SU-DHL-6 (cell line): ENCODE measurements around the gene MYBBP1A.

Source experiments
- H2AFZ ChIP-seq: fragments of 200-600 bp; sonication (generic); 2 replicates; pipeline ENCODE4 v1.6.1; 2014; ENCODE audit warnings: low read depth, mild to moderate bottlenecking, moderate library complexity, mixed read lengths, antibody characterized with exemption, low read length; ENCODE audit not compliant: severe bottlenecking
- H3F3A ChIP-seq: fragments of 200-600 bp; shearing (Covaris generic); 2 replicates; pipeline ENCODE4 v1.6.0; 2016; ENCODE audit warnings: antibody characterized with exemption, mild to moderate bottlenecking; ENCODE audit not compliant: insufficient read depth
- H3K27ac ChIP-seq: fragments of 200-600 bp; sonication (generic); 2 replicates; pipeline ENCODE4 v1.5.1; 2016; ENCODE audit warnings: low read depth, mild to moderate bottlenecking, low read length, moderate library complexity, mixed read lengths
- H3K27me3 ChIP-seq: fragments of 200-600 bp; sonication (generic), shearing (Covaris generic); 2 replicates; pipeline ENCODE4 v1.6.0; 2014; ENCODE audit warnings: mild to moderate bottlenecking, low read length
- H3K36me3 ChIP-seq: fragments of 200-600 bp; sonication (generic); 2 replicates; pipeline ENCODE4 v1.6.1; 2014; ENCODE audit warnings: mild to moderate bottlenecking, low read length, mixed read lengths
- H3K4me2 ChIP-seq: fragments of 300-600, 200-600 bp; shearing (Covaris generic), sonication (generic); 2 replicates; pipeline ENCODE4 v1.6.0; 2014; ENCODE audit warnings: low read length, low read depth, mild to moderate bottlenecking; ENCODE audit not compliant: poor library complexity, severe bottlenecking
- H3K4me3 ChIP-seq: fragments of 200-600 bp; sonication (generic); 2 replicates; pipeline ENCODE4 v1.5.1; 2014; ENCODE audit warnings: antibody characterized with exemption, low read length, mild to moderate bottlenecking, mixed read lengths; ENCODE audit not compliant: insufficient read depth, poor library complexity, severe bottlenecking
- H3K79me2 ChIP-seq: fragments of 200-600 bp; sonication (generic); 2 replicates; pipeline ENCODE4 v1.6.1; 2014; ENCODE audit warnings: mild to moderate bottlenecking, low read length, moderate library complexity; ENCODE audit not compliant: insufficient read depth
- H3K9ac ChIP-seq: fragments of 200-600 bp; sonication (generic); 2 replicates; pipeline ENCODE4 v1.7.0; 2014; ENCODE audit warnings: mild to moderate bottlenecking, low read length
- H3K9me2 ChIP-seq: fragments of 200-600 bp; sonication (generic); replicated peaks from 2 replicates; pipeline ENCODE4 v1.6.1; 2014; ENCODE audit warnings: low read length; ENCODE audit not compliant: insufficient read depth
- H3K9me3 ChIP-seq: fragments of 200-600 bp; sonication (generic); 2 replicates; pipeline ENCODE4 v1.6.1; 2014; ENCODE audit warnings: low read length, mixed read lengths; ENCODE audit not compliant: insufficient read depth
- H4K20me1 ChIP-seq: fragments of 200-600 bp; sonication (generic); 2 replicates; pipeline ENCODE4 v1.6.1; 2014; ENCODE audit warnings: low read depth, mild to moderate bottlenecking, antibody characterized with exemption, low read length, moderate library complexity, mixed read lengths
- CTCF ChIP-seq: fragments of 200-600 bp; sonication (generic); IDR thresholded peaks from one replicate; pipeline ENCODE4 v1.5.1; 2017; ENCODE audit warnings: antibody characterized with exemption, mild to moderate bottlenecking, low read length, moderate library complexity; ENCODE audit not compliant: insufficient read depth, poor library complexity, severe bottlenecking
- EZH2phosphoT487 ChIP-seq: fragments of 200-600 bp; sonication (generic), shearing (Covaris generic); conservative IDR thresholded peaks from 2 replicates; pipeline ENCODE4 v1.6.1; 2018; ENCODE audit warnings: mild to moderate bottlenecking, antibody characterized with exemption, low read length, moderate library complexity, mixed read lengths

Gene MYBBP1A

DNA sequence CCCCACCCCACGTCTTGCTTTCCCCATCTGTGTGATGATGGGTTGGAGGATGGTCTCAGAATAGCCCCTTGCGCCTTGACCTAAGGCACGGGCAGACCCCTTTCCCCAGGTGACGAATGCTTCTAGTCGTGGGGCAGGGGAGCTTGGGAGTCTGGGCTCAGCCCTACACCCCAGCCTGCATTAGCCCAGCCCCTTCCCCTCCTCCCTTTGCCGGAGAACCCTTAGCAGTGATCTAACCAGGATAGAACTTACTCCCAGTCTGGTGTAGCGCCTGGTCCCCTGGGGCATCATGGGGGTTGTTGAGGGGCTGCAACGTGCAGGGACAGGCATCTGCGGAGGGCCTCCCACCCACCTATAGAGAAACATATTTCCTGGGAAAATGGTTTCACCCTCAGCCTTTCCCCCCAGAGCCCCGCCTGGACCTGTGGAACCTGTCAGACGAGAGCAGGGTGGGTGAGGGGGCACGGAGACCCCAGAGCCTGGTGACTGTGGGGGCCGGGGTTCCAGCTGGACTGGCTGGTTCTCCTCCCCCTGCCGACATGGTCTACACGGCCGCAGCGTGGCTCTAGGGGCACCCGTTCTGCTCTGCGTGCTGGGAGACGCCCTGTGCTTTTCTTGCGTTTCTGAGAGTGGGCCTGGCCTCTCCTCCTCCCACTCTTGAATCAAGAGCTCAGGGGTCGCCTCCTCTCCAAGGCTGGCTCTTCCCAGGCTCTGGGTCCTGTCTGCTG is 33.9 kb upstream of the MYBBP1A start:
- Histone ChIP-seq H3K27ac (no peak overlapping the region), H3K27me3 (no peaks in the 10 kb centered on the region), H2AFZ (no peak overlapping the region), H3K4me2 (no peak overlapping the region), H4K20me1 (no peaks in the 10 kb centered on the region), H3K9me2 (no peaks in the 10 kb centered on the region), H3K9ac (no peak overlapping the region), H3K36me3 (no peaks in the 10 kb centered on the region), H3F3A (no peaks in the 10 kb centered on the region), H3K9me3 (no peaks in the 10 kb centered on the region), H3K79me2 (no peaks in the 10 kb centered on the region), H3K4me3 (no peak overlapping the region)
- no peak for TF ChIP-seq EZH2phosphoT487
- no peak for TF ChIP-seq CTCF

DNA sequence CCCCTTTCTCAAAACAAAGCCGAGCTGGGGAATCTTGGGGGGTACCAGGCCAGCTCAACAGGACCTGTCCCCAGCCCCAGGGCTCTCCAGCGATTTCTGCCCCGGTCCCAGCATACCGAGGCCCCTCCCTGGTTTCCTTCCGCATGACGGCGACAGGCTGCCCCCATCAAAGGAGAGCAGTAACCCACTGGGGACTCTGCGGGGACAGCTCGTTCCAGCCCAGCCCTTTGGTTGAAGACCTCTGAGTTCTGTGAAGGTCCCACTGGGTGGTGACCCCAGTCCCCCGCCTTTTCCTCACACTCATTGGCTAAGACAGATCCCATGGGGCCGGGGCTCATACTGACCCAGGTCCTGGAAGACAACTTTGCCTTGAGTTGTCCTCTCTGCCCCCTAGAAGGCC is 33.2 kb upstream of the MYBBP1A start:
- Histone ChIP-seq H3K4me3 (no peak overlapping the region), H3K27me3 (no peaks in the 10 kb centered on the region), H4K20me1 (no peaks in the 10 kb centered on the region), H3F3A (no peaks in the 10 kb centered on the region), H3K79me2 (no peaks in the 10 kb centered on the region), H3K9me2 (no peaks in the 10 kb centered on the region), H3K9ac (no peak overlapping the region), H3K36me3 (no peaks in the 10 kb centered on the region), H2AFZ (no peak overlapping the region), H3K4me2 (no peak overlapping the region), H3K9me3 (no peaks in the 10 kb centered on the region), H3K27ac (no peak overlapping the region)
- TF ChIP-seq EZH2phosphoT487 (no peak), CTCF (no peak)

- no peak overlapping the region for H2AFZ ChIP-seq
These were observed 32.6 kb upstream of the MYBBP1A start for GRCh38 chr17:4587803-4588202.

More at GRCh38 chr17:4587803-4588202, 32.6 kb upstream of the MYBBP1A start:
- TF ChIP-seq EZH2phosphoT487 = no peak
- no peak for TF ChIP-seq CTCF
- no peaks in the 10 kb centered on the region for H3K9me3 ChIP-seq
- no peak overlapping the region for H3K27ac ChIP-seq
- no peaks in the 10 kb centered on the region for H3F3A ChIP-seq
- H3K4me2 ChIP-seq = no peak overlapping the region
- no peaks in the 10 kb centered on the region for H3K9me2 ChIP-seq
- H3K27me3 ChIP-seq = no peaks in the 10 kb centered on the region
- no peaks in the 10 kb centered on the region for H3K36me3 ChIP-seq
- H3K79me2 ChIP-seq = no peaks in the 10 kb centered on the region
- no peak overlapping the region for H3K9ac ChIP-seq
- H3K4me3 ChIP-seq = no peak overlapping the region
- no peaks in the 10 kb centered on the region for H4K20me1 ChIP-seq
